Islet of Langerhans (tissue), 1 donor: ENCODE data around the gene TBXA2R.
"Not testable (repeated sequence)": the region's sequence is repeated elsewhere in the genome, so short reads cannot be mapped to it uniquely, and the experiment has no call there.

Source experiments
- FAIRE-seq: peaks from one replicate; lab custom pipeline; 2011; peaks lifted over from hg19 to GRCh38; lab: Jason Lieb, UNC

TBXA2R gene

DNA sequence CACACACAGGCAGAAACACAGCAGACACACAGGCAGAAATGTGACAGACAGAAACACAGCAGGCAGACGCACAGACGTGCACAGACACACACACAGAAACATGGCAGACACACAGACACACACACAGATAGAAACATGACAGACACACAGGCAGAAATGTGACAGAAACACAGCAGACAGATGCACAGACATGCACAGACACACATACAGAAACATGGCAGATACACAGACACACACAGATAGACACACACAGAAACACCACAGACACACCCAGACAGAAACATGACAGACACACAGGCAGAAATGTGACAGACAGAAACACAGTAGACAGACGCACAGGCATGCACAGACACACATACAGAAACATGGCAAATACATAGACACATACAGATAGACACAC is 1.3 kb downstream of the TBXA2R start:
- no peak for FAIRE-seq

DNA sequence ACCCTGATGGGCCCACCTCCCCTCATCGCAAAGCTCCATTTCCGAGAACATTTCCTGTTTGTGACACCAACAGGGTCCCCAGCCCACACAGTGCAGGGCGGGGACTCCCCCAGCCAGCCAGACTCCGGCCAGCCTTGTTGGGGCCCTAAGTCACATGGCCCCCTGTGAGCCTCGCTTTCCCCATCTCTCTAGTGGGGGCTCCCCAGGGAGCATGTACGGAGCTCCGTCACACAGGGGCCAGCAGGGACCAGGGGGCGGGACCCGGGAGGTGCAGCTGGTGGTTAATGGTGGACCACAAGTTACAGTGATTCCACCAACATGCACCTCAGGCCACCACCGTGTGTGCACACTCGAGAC is 1.7 kb downstream of the TBXA2R start:
- FAIRE-seq, result no peak

DNA sequence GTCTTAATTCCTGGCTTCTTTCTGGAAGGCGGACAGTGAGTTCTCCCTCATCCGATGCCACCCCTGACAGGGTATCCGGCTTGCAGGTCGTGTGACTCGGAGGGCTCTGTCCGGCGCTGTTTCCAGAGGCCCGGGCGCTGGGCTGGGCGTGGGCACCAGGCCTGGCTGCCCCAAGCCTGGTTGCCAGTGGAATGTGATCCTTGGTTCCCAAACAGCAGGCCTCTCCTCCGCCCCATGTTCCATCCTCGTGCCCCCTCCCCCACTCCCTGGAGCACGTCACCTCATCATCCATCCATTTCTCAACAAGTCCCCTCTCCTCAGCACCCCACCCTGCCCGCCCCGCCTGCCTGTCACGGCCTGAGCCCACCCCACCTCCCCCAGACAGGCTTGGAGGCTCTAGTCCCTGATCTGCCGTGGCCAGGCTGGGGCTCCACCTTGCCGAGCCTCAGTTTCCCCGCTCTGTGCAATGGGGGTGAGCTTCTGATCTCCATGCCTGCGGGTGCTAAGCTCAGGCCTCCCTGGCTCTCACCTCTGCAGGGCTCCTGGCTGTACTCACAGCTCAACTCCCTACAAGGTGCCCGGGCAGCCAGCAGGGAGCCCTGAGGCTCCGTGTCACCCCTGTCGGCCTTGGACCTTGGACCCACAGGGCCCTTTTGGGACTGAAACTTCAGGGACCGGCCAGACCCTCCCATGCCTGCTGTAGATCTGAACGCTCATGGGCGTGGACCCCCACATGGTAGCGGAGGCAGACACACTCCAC is 2.3 kb downstream of the TBXA2R start:
- FAIRE-seq, result no peak

DNA sequence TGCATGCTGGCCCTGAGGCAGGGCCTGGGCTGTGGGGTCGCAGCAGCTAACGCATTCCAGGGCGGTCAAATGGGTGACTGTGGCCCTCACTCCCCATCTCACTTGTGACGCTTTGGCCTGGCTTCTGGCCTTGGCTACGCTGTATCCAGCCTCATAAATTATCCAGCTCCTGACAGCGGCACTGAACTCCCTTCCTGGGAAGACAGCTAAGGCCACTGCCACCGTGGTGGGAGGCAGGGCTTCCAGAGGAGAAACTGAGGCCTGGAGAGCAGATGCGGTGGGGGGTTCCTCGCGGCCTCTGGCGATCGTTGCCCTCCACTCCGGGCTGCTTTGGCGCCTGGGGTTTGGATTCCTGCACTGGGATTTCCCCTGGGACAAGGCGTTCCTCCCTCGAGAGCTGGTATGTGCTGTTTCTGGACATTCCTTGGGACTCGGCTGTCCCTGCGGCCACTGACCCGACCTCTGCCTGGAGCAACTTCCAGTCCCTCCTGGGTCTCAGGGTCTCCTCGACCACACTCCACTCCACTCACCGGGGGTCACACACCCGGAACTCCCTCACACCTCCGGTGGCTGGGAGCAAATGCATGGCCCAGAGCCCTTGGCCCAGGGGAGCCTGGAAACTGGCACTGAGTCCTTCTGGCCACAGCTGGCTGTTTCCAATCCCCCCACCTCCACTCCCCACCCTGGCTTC is 3.4 kb downstream of the TBXA2R start:
- FAIRE-seq, result no peak

DNA sequence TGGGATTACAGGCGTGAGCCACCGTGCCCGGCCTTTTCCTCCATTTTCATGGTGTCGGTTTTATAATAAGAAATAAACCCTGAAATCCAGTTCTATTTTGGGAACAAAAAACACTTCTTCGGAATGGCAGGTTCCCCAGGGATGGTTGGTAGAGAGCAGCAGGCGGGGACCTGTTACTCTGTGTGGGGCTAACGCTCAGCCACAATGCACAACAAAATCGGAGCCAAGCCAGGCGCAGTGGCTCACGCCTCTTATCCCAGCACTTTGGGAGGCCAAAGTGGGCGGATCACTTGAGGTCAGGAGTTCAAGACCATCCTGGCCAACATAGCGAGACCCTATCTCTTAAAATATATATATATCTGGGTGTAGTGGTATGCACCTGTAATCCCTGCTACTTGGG is 5.7 kb downstream of the TBXA2R start:
- FAIRE-seq, result no peak

DNA sequence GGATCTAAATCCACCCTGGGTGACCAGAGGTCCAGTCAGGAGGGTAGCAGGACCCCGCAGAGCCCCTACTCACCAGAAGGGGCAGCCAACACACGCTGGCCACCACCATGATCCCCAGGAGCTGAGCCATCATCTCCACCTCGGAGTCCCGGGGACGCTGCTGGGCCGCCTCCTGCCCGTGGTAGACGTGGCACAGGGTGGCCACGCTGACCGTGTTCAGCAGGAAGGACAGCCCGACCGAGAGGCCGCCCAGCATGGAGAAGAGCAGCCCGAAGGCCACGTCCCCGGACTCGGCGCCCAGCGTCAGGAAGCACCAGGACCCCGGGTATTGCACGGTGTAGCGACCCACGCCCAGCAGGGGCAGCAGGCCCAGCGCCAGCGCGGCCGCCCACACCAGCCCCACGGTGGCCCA is 6.9 kb downstream of the TBXA2R start:
- no peak for FAIRE-seq

DNA sequence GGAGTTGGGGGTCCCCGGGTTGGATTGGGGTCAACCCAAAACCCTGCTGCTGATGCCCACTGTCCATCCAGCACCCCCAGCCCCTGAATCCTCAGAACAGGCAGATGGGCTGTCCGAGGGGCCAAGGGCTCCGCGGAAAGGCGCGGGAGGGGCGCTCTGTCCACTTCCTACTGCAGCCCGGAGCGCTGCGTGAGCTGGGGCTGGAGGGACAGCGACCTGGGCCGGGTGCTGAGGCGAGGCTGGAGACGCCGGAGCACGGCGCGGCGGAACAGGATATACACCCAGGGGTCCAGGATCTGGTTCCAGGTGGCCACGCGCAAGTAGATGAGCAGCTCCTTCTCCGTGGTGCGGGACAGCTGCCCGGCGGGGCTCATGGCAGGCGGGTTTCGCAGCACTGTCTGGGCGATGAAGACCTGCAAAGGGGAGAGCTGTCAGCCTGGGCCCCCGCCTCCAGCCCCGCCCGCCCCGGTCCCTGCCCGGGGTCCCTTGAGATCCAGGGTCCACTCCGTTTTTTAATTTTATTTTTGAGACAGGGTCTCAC is 11.1 kb downstream of the TBXA2R start:
- no peak for FAIRE-seq

DNA sequence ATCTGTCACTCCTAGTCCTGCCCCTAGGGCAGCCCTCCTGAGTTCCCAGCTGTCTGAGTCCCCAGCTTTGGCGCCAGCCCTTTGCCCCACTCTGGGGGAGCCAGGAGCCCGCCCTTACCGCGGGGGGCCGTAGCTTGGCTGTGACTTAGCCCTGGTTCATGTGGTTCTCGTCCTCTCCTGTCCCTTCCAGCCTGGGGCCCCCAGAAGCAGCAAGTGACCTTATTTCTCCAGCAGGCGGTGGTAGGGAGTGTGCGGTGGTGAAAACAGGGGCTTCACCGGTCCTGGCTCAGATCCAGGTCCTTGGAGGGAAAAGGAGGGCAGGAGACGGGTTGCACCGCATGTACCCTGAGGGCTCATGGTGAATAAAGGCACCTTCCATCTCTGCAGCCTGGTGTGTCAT is 13.5 kb downstream of the TBXA2R start:
- FAIRE-seq, result no peak

DNA sequence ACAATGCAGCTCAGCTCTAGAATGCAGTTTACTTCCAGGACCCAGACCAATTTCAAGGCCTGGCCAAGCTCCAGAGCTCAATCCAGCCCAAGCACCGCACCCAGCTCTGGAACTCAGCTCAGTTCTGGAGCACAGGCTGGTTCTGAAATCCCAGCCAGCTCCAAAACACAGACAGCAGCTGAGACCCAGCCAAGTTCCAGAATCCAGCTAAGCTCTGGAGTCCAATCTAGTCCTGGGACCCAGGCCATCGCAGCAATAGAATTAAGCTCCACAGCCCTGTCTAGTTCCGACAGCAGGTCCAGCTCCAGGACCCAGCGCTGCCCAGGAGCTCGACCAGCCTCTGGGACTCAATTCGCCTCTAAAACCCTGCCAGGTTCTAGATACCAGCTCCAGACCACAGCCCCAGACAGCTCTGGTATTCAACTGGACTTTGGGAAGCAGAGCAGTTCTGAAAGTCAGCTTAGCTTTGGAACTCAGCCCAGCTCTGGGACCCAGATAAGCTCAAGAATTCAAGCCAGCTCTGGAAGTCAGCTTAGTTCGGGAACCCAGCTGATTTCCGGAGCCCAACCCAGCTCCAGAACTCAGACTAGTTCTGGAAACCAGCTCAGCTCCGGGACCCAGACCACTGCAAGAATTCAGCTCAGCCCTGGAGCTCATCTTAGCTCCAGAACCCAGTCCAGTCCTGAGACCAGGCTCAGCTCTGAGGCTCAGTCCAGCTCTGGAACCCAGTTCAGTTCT is 14.6 kb downstream of the TBXA2R start:
- FAIRE-seq, result no peak

DNA sequence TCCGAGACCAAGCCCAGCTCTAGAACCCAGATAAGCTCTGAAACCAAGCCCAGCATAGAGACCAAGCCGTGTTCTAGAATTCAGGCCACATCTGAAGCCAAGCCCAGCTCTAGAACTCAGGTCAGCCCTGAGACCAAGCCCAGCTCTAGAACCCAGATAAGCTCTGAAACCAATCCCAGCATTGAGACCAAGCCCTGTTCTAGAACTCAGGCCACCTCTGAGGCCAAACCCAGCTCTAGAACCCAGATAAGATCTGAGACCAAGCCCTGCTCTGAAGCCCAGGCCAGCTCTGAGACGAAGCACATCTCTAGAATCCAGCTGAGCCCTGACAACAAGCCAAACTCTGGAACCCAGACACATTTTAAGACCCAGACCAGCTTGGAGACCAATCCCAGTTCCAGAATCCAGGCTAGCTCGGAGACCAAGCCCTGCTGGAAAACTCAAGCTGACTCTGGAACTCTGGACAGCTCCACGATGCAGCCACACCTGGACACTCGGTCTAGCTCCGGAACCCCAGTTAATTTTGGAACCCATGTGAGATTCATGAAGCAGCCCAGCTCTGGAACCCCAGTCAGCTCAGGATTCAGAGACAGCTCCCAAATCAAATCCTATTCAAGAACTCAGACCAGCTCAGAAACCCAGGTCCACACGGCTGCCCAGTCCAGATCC is 15.6 kb downstream of the TBXA2R start:
- FAIRE-seq, result no peak

DNA sequence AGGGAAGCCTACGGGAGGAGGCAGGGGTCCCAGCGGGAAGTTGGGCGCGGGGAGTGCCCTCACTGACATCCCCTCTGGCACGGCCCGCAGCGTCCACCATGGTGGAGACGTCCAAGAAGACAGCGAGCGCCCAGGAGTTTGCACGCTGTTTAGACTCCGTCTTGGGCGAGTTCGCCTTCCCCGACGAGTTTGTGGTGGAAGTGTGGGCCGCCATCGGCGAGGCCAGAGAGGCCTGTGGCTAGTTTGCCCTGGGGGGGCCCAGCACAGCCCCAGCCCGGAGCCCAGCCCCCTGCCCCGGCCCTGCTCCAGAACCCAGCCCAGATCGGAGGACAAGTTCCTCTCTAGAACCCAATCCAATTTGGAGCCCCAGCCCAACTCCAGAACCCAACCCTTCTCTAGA is 16.7 kb downstream of the TBXA2R start:
- no peak for FAIRE-seq

DNA sequence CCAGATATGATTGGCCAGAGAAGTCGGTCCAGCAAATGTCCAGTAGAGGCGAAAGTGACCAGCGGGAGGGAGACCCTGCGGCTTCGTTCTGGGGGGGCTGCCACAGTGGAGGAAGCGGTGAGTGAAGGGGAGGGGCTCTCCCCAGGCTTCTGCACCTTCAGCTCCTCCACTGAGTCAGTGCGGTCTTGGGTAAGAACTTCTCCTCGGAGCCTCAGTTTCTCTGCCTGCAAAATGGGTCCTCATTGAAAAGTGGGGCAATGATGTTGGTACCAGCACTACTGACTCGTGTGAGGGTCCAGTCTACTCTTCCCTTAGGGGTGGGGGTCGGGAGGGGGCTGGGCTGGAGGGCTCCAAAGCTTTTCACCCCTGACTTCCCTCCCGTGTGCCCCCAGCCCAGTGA is 17.2 kb downstream of the TBXA2R start:
- no peak for FAIRE-seq

DNA sequence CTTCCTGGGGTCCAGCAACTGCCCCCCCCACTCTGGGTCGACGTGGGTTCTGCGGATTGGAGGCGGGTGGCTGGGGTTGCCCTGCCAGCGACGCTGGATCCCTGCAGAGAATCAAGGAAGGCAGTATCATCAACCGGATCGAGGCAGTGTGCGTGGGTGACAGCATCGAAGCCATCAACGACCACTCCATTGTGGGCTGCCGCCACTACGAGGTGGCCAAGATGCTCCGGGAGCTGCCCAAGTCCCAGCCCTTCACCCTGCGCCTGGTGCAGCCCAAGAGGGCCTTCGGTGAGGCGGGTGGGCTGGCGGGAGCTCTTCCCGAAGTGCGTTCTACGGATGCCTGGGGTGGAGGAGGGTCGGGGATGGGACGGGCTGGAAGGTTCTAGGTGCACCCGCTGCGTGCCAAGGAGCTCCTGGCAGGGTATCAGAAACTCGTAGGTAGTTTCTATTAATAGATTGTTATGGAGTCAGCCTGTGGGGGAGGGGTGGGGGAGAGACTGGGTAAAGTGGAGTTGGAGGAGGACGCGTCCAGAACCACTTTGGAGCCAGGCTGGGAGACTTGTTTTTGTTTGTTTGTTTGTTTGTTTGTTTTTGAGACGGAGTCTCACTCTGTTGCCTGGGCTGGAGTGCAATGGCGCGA is 19.8 kb downstream of the TBXA2R start:
- no peak for FAIRE-seq

DNA sequence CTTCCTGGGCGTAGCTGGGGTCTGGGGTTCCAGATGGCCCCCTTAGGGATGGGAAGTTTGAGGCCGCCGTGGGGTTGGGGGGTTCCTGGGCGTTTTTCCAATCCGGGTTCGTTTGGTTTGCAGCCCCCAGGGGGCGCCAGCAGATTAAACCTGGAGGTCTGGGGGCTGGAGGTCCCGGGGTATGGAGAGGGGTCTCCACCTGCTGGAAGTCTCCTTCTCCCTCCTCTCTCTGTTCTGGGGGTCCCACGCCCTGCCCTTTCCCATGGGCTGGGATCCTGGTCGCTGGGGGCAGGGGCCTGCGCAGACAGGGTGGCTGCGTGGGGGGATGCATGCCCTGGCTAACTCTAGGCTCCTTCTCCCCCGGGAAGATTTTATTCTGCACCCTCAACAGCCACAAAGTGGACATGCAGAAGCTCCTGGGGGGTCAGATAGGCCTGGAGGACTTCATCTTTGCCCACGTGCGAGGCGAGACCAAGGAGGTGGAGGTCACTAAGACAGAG is 20.5 kb downstream of the TBXA2R start:
- FAIRE-seq, result no peak

DNA sequence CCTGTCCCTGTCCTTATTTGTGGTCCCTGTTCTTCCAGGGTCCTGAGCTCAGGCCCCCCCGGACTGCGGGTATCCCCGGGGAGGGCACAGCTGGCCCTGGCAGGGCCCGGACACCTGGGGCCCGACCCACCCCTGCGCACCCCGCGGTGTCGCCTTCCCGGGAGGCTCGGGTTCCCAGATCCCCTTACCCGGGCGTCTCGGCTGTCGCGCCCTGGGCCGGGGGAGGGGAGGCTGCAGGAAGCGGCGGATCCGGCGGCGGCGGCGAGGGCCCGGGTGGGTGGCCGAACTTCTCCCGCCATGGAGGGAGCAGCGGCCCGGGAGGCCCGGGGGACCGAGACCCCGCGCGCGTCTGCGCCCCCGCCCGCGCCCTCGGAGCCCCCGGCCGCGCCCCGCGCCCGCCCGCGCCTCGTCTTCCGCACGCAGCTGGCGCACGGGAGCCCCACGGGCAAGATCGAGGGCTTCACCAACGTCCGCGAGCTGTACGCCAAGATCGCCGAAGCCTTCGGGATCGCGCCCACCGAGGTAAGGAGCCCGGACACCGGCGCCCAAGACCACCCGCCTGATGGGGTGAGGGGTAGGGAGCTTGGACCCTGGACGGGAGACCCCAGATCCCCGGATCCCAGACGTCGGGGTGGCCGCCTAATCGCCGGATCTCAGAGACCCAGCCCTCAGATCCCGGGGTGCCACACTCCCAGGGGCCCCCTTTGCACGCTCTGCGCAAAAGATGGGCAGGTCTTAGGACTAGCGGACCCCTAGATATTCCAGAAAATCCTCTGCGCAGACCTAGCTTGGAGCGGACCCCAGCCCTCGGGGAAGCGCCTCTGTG is 21.2 kb downstream of the TBXA2R start, which contains the start of gene GIPC3:
GIPC3 (plus strand) TSS at position 178 of the 826 bp plus-strand sequence; CDS start at position 298, 120 bp downstream.
- FAIRE-seq, result no peak

DNA sequence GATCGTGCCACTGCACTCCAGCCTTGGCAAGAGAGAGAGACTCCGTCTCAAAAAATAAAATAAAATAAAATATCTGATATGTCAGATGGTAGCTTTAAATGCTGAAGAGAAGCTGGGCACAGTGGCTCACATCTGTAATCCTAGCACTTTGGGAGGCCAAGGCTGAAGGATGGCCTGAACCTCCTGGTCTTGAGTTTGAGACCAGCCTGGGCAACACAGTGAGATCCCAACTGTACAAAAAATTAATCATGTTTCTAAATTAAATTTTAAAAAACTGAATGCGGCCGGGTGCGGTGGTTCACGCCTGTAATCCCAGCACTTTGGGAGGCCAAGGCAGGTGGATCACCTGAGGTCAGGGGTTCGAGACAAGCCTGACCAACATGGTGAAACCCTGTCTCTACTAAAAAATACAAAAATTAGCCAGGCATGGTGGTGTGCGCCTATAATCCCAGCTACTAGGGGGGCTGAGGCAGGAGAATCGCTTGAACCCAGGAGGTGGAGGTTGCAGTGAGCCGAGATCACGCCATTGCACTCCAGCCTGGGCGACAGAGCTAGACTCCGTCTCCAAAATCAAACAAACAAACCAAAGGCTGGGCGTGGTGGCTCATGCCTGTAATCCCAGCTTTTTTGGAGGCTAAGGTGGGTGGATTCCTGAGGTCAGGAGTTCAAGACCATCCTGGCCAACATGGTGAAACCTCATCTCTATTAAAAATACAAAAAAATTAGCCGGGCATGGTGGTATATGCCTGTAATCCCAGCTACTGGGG is 22.5 kb downstream of the TBXA2R start:
- not testable (repeated sequence) for FAIRE-seq

DNA sequence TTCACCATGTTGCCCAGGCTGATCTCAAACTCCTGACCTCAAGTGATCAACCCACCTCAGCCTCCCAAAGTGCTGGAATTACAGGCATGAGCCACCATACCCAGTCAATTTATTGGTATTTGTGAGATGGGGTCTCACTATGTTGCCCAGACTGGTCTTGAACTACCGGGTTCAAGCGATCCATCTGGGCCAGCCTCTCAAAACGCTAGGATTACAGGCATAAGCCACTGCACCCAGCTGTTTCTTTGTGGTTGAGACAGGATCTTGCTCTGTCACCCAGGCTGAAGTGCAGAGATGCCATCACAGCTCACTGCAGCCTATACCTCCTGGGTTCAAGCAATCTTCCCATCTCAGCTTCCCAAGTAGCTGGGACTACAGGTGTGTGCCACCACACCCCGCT is 24.9 kb downstream of the TBXA2R start:
- not testable (repeated sequence) for FAIRE-seq

DNA sequence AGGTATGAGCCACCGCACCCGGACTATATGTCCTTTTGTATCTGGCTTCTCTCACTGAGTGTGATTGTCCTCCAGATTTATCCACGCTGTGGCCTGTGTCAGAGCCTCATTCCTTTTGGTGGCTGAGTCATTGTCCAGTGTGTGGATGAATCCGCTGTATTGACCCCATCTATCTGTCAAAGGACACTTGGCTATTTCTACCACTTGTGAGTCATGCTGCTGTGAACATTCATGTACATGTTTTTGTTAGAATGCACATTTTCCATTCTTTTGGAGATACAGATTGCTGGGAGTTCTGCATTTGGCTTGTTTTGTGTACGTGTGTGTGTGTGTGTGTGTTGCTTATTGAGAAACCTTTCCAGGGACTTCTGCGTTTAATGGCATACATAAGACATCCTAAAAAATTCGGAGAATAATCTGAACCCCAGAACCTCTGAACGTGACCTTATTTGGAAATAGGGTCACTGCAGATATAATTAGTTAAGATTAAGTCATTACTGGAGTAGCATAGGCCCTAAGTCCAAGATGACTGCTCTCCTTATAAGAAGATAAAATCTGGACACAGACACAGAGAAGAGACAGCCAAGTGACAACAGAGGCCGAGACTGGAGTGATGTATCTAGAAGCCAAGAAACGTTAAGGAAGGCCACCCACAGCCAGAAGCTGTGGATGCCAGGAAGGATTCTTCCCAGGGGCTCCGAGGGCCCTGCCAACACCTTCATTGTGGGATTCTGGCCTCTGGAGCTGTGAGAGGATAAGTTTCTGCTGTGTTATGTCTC is 26.3 kb downstream of the TBXA2R start:
- FAIRE-seq, result no peak

DNA sequence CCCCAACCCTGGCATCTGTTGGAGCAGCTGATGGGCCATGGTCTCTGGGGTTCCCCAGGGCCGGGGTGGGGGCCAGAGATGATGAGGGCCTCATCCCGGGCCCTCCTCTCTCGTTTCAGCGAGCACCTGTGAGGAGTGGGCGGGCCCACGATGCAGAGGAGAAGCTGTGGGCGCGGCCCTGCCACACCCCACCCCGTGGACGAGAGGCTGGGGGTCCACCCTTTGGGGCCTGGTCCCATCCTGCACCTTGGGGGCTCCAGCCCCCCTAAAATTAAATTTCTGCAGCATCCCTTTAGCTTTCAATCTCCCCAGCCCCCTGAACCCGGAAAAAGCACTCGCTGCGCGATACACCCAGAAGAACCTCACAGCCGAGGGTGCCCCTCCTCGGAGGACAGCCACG is 28.3 kb downstream of the TBXA2R start:
- no peak for FAIRE-seq
